Natural killer cell (primary cell): ENCODE measurements around the gene LPIN1. TPM values are rescaled to one million over a fixed set of nuclear protein-coding genes. Genes with fewer than 3 reads are reported as not detected.

Experiments
- ATAC-seq, 3 donors: fragments of 150-1000 bp in 2 of 3; fragments of 200-7000 bp in 1 of 3; cut with Tn5 transposase; 1 replicate in 1 of 3; 2 replicates in 2 of 3; pipeline ENCODE4 v1.10.0; 2021; ENCODE audit warnings: mild to moderate bottlenecking in 2 of 3, moderate library complexity in 2 of 3
- DNase-seq, 2 donors: peaks; one replicate each; pipeline versions ENCODE4 v3.0.0 to v3.0.0-alpha.2; 2013 to 2021; ENCODE audit warnings: mixed read lengths in 1 of 2
- H3K27ac ChIP-seq: one replicate; pipeline ENCODE4 v1.5.1; 2013; ENCODE audit warnings: mild to moderate bottlenecking, low read length
- H3K27me3 ChIP-seq: one replicate; pipeline ENCODE4 v1.6.1; 2013; ENCODE audit warnings: low read length; ENCODE audit not compliant: control insufficient read depth, insufficient read depth
- H3K36me3 ChIP-seq: one replicate; pipeline ENCODE4 v1.6.1; 2013; ENCODE audit warnings: low read length; ENCODE audit not compliant: control insufficient read depth, insufficient read depth
- H3K4me1 ChIP-seq: one replicate; pipeline ENCODE4 v1.6.1; 2013; ENCODE audit warnings: low read length; ENCODE audit not compliant: control insufficient read depth, insufficient read depth
- H3K4me3 ChIP-seq: one replicate; pipeline ENCODE4 v1.5.1; 2013; ENCODE audit warnings: low read length
- H3K9me3 ChIP-seq: one replicate; pipeline ENCODE4 v1.6.1; 2013; ENCODE audit warnings: low read length; ENCODE audit not compliant: control insufficient read depth, insufficient read depth
- H3K27ac Mint-ChIP-seq, 2 donors: one replicate each; pipeline ENCODE4 v1.8.0; 2022; ENCODE audit warnings: mild to moderate bottlenecking in 2 of 2, mixed read lengths in 2 of 2, moderate library complexity in 1 of 2
- H3K27me3 Mint-ChIP-seq, 2 donors: one replicate each; pipeline ENCODE4 v1.8.0; 2022; ENCODE audit warnings: low read depth in 2 of 2, mixed read lengths in 2 of 2
- H3K36me3 Mint-ChIP-seq: one replicate; pipeline ENCODE4 v1.8.0; 2022; ENCODE audit warnings: mixed read lengths
- H3K4me1 Mint-ChIP-seq, 2 donors: one replicate each; pipeline ENCODE4 v1.8.0; 2022; ENCODE audit warnings: mixed read lengths in 2 of 2
- H3K4me3 Mint-ChIP-seq: one replicate; pipeline ENCODE4 v1.8.0; 2022; ENCODE audit warnings: mild to moderate bottlenecking, moderate library complexity, mixed read lengths
- H3K9me3 Mint-ChIP-seq, 2 donors: one replicate each; pipeline ENCODE4 v1.8.0; 2022; ENCODE audit warnings: mixed read lengths in 2 of 2
- WGBS: methylation state at CpG from one replicate; pipeline ENCODE4 v1.1.7; 2013; ENCODE audit warnings: missing lambda C conversion rate; ENCODE audit not compliant: insufficient coverage; 5-methylcytosine and 5-hydroxymethylcytosine counted together
- intact Hi-C: fragments of 100-400 bp; cut with micrococcal nuclease; formaldehyde crosslinking; loops from one replicate; pipeline ENCODE4 v1.14.2; 2022
- total RNA-seq, 4 donors: library from RNA; stranded (reverse); fragments of 120-200 nt in 1 of 4; gene quantifications; one replicate each; pipeline versions ENCODE4 v1.2.3 to v1.2.4, GENCODE V29; 2013 to 2022
- TF ChIP-seq, protein P1 (sequence below): fragments of 200-600 bp; IDR thresholded peaks from one replicate; pipeline ENCODE4 v1.8.0; 2022; ENCODE audit warnings: antibody characterized with exemption

LPIN1 gene
- total RNA-seq, 3 donors from 2014 or later (not counting 1 experiment from before 2014, with no cell fraction given) = 95.0 to 122 (median 118) TPM

DNA sequence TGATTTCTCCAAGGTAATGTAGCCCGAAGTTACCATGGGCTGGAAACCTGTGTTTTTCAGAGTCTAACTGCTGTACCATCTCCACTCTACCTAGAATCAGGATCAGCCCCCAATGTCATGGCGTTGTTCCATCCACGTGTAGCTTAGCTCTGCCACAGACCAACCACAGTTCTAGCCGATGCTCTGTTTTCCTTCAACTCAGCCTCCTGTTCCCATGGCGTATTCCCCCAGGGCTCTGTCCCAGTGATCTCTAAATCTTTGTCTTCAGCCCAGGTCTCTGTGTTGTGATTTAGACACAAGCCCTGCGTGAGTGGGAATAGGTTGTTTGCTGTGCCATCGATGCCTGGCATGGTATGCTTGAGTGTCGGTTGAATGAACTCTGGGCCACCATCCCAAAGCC, 53.4 kb downstream of the LPIN1 start:
- TF ChIP-seq, protein P1, sequence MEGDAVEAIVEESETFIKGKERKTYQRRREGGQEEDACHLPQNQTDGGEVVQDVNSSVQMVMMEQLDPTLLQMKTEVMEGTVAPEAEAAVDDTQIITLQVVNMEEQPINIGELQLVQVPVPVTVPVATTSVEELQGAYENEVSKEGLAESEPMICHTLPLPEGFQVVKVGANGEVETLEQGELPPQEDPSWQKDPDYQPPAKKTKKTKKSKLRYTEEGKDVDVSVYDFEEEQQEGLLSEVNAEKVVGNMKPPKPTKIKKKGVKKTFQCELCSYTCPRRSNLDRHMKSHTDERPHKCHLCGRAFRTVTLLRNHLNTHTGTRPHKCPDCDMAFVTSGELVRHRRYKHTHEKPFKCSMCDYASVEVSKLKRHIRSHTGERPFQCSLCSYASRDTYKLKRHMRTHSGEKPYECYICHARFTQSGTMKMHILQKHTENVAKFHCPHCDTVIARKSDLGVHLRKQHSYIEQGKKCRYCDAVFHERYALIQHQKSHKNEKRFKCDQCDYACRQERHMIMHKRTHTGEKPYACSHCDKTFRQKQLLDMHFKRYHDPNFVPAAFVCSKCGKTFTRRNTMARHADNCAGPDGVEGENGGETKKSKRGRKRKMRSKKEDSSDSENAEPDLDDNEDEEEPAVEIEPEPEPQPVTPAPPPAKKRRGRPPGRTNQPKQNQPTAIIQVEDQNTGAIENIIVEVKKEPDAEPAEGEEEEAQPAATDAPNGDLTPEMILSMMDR = no peak
- no peaks in the 10 kb centered on the region for H3K9me3 ChIP-seq
- ATAC-seq = no peak
- H3K4me1 ChIP-seq = no peaks in the 10 kb centered on the region
- peaks cover 74% of the 10 kb centered on the region for H3K36me3 ChIP-seq
- peaks cover 5 to 17% of the 10 kb centered on the region in 2 donors for H3K4me1 Mint-ChIP-seq
- H3K4me3 ChIP-seq = no peak overlapping the region
- intact Hi-C loops = no loop called here
- peaks cover 49% of the 10 kb centered on the region for H3K36me3 Mint-ChIP-seq
- 92% methylated on average over 8 of the region's 8 CpGs for WGBS
- no peak overlapping the region for H3K27ac Mint-ChIP-seq
- no peak overlapping the region for H3K4me3 Mint-ChIP-seq
- H3K27me3 Mint-ChIP-seq = no peaks in the 10 kb centered on the region
- H3K9me3 Mint-ChIP-seq = no peaks in the 10 kb centered on the region
- no peak overlapping the region for H3K27ac ChIP-seq
- H3K27me3 ChIP-seq = no peaks in the 10 kb centered on the region
- DNase-seq = no peak

DNA sequence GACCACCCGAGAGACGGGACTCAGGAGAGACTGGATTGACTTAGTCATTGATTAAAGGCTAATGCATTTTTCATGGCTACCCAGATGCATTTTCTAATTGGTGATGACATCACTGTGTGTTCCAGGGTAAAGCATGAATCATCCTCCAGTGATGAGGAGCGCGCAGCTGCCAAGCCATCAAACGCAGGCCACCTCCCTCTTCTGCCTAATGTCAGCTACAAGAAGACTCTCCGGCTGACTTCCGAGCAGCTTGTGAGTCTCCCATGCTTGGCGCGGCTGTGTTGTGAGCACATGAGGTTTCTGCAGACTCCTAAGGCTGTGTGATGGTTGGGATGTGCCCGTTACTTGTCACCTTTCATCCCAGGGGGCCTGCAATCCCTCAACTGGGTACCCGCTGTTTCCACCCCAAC, 56.4 kb downstream of the LPIN1 start:
- TF ChIP-seq, protein P1 = no peak
- no peak overlapping the region for H3K4me3 ChIP-seq
- no peaks in the 10 kb centered on the region for H3K9me3 Mint-ChIP-seq
- H3K36me3 ChIP-seq = peaks cover 74% of the 10 kb centered on the region
- peaks cover 20 to 30% of the 10 kb centered on the region in 2 donors for H3K4me1 Mint-ChIP-seq
- H3K4me1 ChIP-seq = no peaks in the 10 kb centered on the region
- H3K27ac Mint-ChIP-seq = no peak overlapping the region
- peaks cover 52% of the 10 kb centered on the region for H3K36me3 Mint-ChIP-seq
- H3K9me3 ChIP-seq = no peaks in the 10 kb centered on the region
- 98% methylated on average over 10 of the region's 11 CpGs for WGBS
- DNase-seq = no peak
- H3K27ac ChIP-seq = no peak overlapping the region
- intact Hi-C loops = no loop called here
- ATAC-seq = no peak
- H3K27me3 ChIP-seq = no peaks in the 10 kb centered on the region
- H3K4me3 Mint-ChIP-seq = no peak overlapping the region
- H3K27me3 Mint-ChIP-seq = no peaks in the 10 kb centered on the region

DNA sequence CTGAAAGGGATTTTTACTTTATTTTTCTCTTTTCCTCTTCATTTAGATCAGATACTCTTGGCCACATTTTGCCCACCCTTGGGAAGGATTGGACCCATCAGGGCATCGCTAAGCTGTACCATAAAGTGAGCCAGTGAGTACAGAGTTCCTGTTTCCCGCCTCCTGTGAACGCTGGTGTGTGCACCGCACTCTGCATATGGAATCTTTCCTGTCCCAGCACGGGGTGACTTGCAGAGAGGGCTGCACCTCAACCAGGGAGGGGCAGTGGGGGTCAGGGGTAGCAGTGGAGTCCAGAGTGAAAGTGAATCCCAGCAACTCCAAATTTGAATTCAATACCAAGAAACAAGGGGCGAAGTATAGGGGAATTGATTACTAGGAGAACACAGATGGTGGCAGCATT, 58.6 kb downstream of the LPIN1 start:
- Mint-ChIP-seq H3K27ac (peak overlapping the region in 1 of 2 donors; percentile 67), H3K9me3 (no peaks in the 10 kb centered on the region), H3K4me3 (no peak overlapping the region), H3K36me3 (peaks cover 56% of the 10 kb centered on the region), H3K27me3 (no peaks in the 10 kb centered on the region), H3K4me1 (peaks cover 20 to 28% of the 10 kb centered on the region in 2 donors)
- H3K27me3 ChIP-seq = no peaks in the 10 kb centered on the region
- no peaks in the 10 kb centered on the region for H3K4me1 ChIP-seq
- TF ChIP-seq, protein P1 = no peak
- WGBS = 98% methylated on average over 6 of the region's 6 CpGs
- H3K27ac ChIP-seq = no peak overlapping the region
- peaks cover 65% of the 10 kb centered on the region for H3K36me3 ChIP-seq
- no peak for ATAC-seq
- intact Hi-C loops = no loop called here
- H3K9me3 ChIP-seq = no peaks in the 10 kb centered on the region
- H3K4me3 ChIP-seq = no peak overlapping the region
- no peak for DNase-seq

DNA sequence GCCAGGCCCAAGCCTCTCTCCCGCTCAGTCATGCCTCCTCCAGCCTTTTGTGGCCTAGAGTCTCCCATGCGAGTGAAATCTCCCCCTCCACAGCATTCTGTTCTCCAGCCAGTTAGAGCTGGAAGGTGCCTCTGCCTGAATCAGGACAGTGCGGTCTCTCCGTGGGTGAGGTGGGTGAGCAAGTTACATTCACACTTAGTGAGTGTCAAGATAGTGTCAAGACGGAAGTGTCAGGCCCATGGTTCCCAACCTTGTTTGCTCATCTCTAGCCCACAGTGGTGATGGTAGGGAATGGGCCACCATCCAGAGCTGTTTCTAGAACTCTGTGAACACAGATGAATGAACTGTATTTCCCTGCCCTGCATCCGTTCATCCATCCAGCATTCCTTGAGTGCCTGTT, 59.5 kb downstream of the LPIN1 start:
- H3K4me3 ChIP-seq = no peak overlapping the region
- ATAC-seq (peak; percentile 33 to 87 (median 40)), DNase-seq (no peak)
- WGBS = 80% methylated on average over 6 of the region's 6 CpGs
- Mint-ChIP-seq H3K9me3 (no peaks in the 10 kb centered on the region), H3K36me3 (peaks cover 56% of the 10 kb centered on the region), H3K4me3 (peak overlapping the region; percentile 21), H3K27ac (peak overlapping the region; percentile 41 to 67), H3K4me1 (peaks cover 19 to 20% of the 10 kb centered on the region in 2 donors), H3K27me3 (no peaks in the 10 kb centered on the region)
- H3K27me3 ChIP-seq = no peaks in the 10 kb centered on the region
- H3K27ac ChIP-seq = no peak overlapping the region
- peaks cover 65% of the 10 kb centered on the region for H3K36me3 ChIP-seq
- TF ChIP-seq, protein P1 = no peak
- H3K4me1 ChIP-seq = no peaks in the 10 kb centered on the region
- intact Hi-C loops = no loop called here
- no peaks in the 10 kb centered on the region for H3K9me3 ChIP-seq
